Spleen (tissue), 7 donors: ENCODE results near the gene FSIP1.

ENCODE experiments used
- POLR2A ChIP-seq, 3 donors: fragments of 450-650 bp; IDR thresholded peaks; one replicate each; pipeline ENCODE4 v1.5.1; 2017; ENCODE audit warnings: antibody characterized with exemption in 3 of 3, mild to moderate bottlenecking in 1 of 3
- TF ChIP-seq, protein P1 (sequence below), 11 experiments: fragments of 200-600 bp in 7 of 11; fragments of 450-650 bp in 4 of 11; sonication (generic) in 4 of 11; IDR thresholded peaks in 8 of 11; conservative IDR thresholded peaks in 3 of 11; 1 replicate in 7 of 11; 2 replicates in 4 of 11; pipeline versions ENCODE4 v1.4.0 to v1.8.0; 2016 to 2021; ENCODE audit warnings: antibody characterized with exemption in 11 of 11, inconsistent platforms in 4 of 11, mild to moderate bottlenecking in 1 of 11
- donor health status: DM: no; HTN: no; CAD: no; lungs with moderate emphysema.
- donor health status: DM: no; HTN: no; CAD: no.
- donor health status: DM: no; HTN: no; CAD: no.

DNA sequence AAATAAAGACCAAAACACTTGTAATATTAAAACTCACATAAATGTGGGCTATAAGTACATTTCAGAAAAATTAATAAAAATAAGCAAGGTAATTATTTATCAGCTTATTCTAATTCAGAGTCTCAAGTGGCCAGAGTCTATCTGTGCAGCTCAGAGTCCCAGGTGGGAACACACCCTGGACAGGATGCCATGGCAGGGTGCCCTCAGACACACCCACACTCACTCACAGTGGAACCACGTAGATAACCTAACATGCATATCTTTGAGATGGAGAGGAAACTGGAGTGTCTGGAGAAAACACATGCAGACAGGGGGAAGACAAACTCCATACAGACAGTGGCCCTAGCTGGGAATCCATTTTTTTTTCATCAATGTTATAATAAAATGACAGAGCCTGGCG lies 37.2 kb downstream of the FSIP1 start:
- TF ChIP-seq, protein P1, sequence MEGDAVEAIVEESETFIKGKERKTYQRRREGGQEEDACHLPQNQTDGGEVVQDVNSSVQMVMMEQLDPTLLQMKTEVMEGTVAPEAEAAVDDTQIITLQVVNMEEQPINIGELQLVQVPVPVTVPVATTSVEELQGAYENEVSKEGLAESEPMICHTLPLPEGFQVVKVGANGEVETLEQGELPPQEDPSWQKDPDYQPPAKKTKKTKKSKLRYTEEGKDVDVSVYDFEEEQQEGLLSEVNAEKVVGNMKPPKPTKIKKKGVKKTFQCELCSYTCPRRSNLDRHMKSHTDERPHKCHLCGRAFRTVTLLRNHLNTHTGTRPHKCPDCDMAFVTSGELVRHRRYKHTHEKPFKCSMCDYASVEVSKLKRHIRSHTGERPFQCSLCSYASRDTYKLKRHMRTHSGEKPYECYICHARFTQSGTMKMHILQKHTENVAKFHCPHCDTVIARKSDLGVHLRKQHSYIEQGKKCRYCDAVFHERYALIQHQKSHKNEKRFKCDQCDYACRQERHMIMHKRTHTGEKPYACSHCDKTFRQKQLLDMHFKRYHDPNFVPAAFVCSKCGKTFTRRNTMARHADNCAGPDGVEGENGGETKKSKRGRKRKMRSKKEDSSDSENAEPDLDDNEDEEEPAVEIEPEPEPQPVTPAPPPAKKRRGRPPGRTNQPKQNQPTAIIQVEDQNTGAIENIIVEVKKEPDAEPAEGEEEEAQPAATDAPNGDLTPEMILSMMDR (IDR thresholded peaks at IDR 0.05 in 8 of 11, conservative IDR thresholded peaks at IDR 0.05 in 3 of 11) = no peak
- no peak for TF ChIP-seq POLR2A (IDR thresholded peaks at IDR 0.05)
